Stimulated activated memory B cell treated with anti-CD40 and anti-IgM and Interleukin-4, amounts not matched to agents 10 μg/mL and 1 μg/mL and 100 μg/mL, for 72 hours (primary cell): ENCODE measurements around the gene SIPA1L3.

Experiments used
- ATAC-seq: fragments of 150-1000 bp; cut with Tn5 transposase; 2 replicates; pipeline ENCODE4 v1.10.0; 2021
- H3K27ac Mint-ChIP-seq: one replicate; pipeline ENCODE4 v1.8.0; 2022; ENCODE audit warnings: mild to moderate bottlenecking, mixed read lengths
- H3K27me3 Mint-ChIP-seq: one replicate; pipeline ENCODE4 v1.8.0; 2022; ENCODE audit warnings: mixed read lengths
- H3K36me3 Mint-ChIP-seq: one replicate; pipeline ENCODE4 v1.8.0; 2022; ENCODE audit warnings: mixed read lengths
- H3K4me1 Mint-ChIP-seq: one replicate; pipeline ENCODE4 v1.8.0; 2022; ENCODE audit warnings: mixed read lengths
- H3K4me3 Mint-ChIP-seq: one replicate; pipeline ENCODE4 v1.8.0; 2022; ENCODE audit warnings: mild to moderate bottlenecking, moderate library complexity, mixed read lengths
- H3K9me3 Mint-ChIP-seq: one replicate; pipeline ENCODE4 v1.8.0; 2022; ENCODE audit warnings: mixed read lengths

The SIPA1L3 gene

DNA sequence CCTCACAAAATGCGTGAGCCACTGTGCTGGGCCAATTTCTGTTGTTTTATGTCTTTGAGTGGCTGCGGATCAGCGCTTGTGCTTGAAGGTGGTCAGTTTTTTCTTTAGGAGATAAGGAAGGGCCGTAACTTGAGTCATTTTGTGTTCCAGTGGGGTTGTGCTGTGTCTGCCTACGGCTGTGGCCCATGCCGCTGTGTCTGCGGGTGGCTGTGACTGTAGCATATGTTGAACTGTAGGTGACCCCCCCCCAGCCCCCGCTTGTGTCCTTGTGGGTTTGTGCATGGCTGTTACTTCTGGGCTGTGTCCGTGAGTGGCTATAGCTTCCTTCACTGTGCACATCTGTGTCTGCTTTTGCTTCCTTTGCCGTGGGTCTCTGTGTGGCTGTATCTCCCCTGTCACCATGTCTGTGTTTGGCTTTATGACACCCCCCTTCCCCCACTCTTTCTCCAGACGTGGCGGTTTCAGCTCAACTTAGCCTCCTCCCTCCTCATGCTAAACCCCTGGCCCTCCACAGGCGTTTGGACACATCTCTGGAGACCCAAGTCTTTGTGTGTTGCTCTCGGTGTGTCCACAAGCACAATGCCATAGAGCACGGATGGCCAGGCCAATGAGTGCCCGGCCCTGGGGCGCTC lies 348.5 kb downstream of the SIPA1L3 start:
- ATAC-seq, result peak; percentile 60
- Mint-ChIP-seq H3K36me3 (peaks cover 25% of the 10 kb centered on the region), H3K4me1 (peaks cover 64% of the 10 kb centered on the region), H3K27ac (peak overlapping the region; percentile 84), H3K9me3 (no peaks in the 10 kb centered on the region), H3K4me3 (peak overlapping the region; percentile 84), H3K27me3 (peaks cover 7% of the 10 kb centered on the region)
